ENCODE measurements around the gene CD300LG.

The CD300LG gene

DNA sequence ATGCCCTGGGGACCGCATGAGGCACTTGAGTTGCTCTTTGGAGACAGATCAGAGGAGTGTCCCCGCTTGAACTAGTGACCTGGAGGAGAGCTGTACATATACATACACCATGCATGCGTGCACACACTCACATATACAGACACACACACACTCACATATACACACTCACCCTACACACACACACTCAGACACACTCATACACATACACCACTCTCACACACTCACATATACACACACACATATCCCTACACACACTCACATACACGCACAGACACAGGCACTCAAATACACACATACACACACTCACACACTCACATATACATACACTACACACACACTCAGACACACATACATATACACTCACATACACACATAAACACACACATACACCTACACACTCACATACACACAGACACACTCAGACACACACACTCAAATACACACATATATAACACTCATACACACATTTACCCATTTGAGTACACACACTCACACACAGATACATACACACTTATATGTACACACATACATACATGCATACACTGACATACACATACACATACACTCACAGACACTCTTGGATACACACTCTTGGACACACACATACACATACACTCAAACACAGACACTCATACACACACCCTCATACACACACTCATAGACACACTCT, 65.8 kb downstream of the CD300LG start:
- DNase-seq (ENCODE audit: low read depth): no peak
- TF ChIP-seq CTCF (IDR thresholded peaks at IDR 0.05; ENCODE audit: insufficient read depth, low read depth, low read length, missing control alignments): no peak
- no peak overlapping the region for H3K4me3 ChIP-seq (ENCODE audit: low read depth, low read length)
